Keratinocyte (primary cell): ENCODE results near the gene METTL9. TPM values are rescaled to one million over a fixed set of nuclear protein-coding genes. Genes with fewer than 3 reads are reported as not detected.
"Not testable (repeated sequence)": the region's sequence is repeated elsewhere in the genome, so short reads cannot be mapped to it uniquely, and the experiment has no call there.

Experiments
- DNase-seq: peaks from one replicate; pipeline ENCODE4 v3.0.0-alpha.2; 2011; ENCODE audit warnings: low read depth, missing footprints, low spot score
- FAIRE-seq: peaks from 2 replicates; lab custom pipeline; 2011; peaks lifted over from hg19 to GRCh38; lab: Jason Lieb, UNC
- H2AFZ ChIP-seq: 2 replicates; pipeline ENCODE4 v1.6.0; 2012; ENCODE audit warnings: low read length, control low read depth, inconsistent platforms; ENCODE audit not compliant: control insufficient read depth
- H3K27ac ChIP-seq: 2 replicates; pipeline ENCODE4 v1.5.1; 2011; ENCODE audit warnings: low read length; ENCODE audit not compliant: control insufficient read depth, insufficient read depth
- H3K27me3 ChIP-seq: 3 replicates; pipeline ENCODE4 v1.6.0; 2011; ENCODE audit warnings: low read length; ENCODE audit not compliant: control insufficient read depth, insufficient read depth; ENCODE audit errors: extremely low read depth
- H3K36me3 ChIP-seq, 2 experiments: 2 replicates in 1 of 2; 3 replicates in 1 of 2; pipeline ENCODE4 v1.5.1; 2011; ENCODE audit warnings: low read length in 2 of 2, mild to moderate bottlenecking in 1 of 2; ENCODE audit not compliant: control insufficient read depth in 2 of 2, insufficient read depth in 2 of 2; ENCODE audit errors: extremely low read depth in 1 of 2
- H3K4me1 ChIP-seq: 3 replicates; pipeline ENCODE4 v1.5.1; 2011; ENCODE audit warnings: low read length; ENCODE audit not compliant: control insufficient read depth, insufficient read depth; ENCODE audit errors: extremely low read depth
- H3K4me2 ChIP-seq: 3 replicates; pipeline ENCODE4 v1.6.0; 2011; ENCODE audit warnings: low read depth, low read length; ENCODE audit not compliant: control insufficient read depth, insufficient read depth; ENCODE audit errors: extremely low read depth
- H3K4me3 ChIP-seq, 3 experiments: fragments of 200-600 bp in 1 of 3; sonication (generic) in 1 of 3; 2 replicates in 2 of 3; 3 replicates in 1 of 3; pipeline ENCODE4 v1.5.1; 2011 to 2016; ENCODE audit warnings: low read length in 3 of 3, mild to moderate bottlenecking in 3 of 3, control low read depth in 2 of 3, inconsistent platforms in 1 of 3, low read depth in 1 of 3, mixed read lengths in 1 of 3, mixed run types in 1 of 3, moderate library complexity in 1 of 3; ENCODE audit not compliant: control insufficient read depth in 2 of 3, insufficient read depth in 2 of 3; ENCODE audit errors: extremely low read depth in 1 of 3
- H3K79me2 ChIP-seq: 2 replicates; pipeline ENCODE4 v1.6.0; 2012; ENCODE audit warnings: low read length; ENCODE audit not compliant: control insufficient read depth, insufficient read depth
- H3K9ac ChIP-seq: 3 replicates; pipeline ENCODE4 v1.6.0; 2011; ENCODE audit warnings: low read length; ENCODE audit not compliant: control insufficient read depth, insufficient read depth; ENCODE audit errors: extremely low read depth
- H3K9me1 ChIP-seq: 3 replicates; pipeline ENCODE4 v1.6.0; 2011; ENCODE audit warnings: low read length; ENCODE audit not compliant: control insufficient read depth, insufficient read depth; ENCODE audit errors: extremely low read depth
- H3K9me3 ChIP-seq: 2 replicates; pipeline ENCODE4 v1.5.1; 2012; ENCODE audit warnings: low read depth, low read length; ENCODE audit not compliant: control insufficient read depth
- H4K20me1 ChIP-seq: 3 replicates; pipeline ENCODE4 v1.6.0; 2011; ENCODE audit warnings: low read length; ENCODE audit not compliant: control insufficient read depth, insufficient read depth; ENCODE audit errors: extremely low read depth
- EZH2 ChIP-seq: IDR thresholded peaks from one replicate; pipeline ENCODE4 v1.6.1; 2012; ENCODE audit warnings: inconsistent platforms, mild to moderate bottlenecking, low read length, moderate library complexity
- dilution Hi-C: fragments of 300-500 bp; cut with MboI; formaldehyde crosslinking; loops from one replicate; pipeline ENCODE4 v1.7.0; 2020; ENCODE audit warnings: low sequenced_read_pairs; ENCODE audit not compliant: extremely low pct_ligation_motif_present
- polyA plus RNA-seq, 5 experiments: library from polyadenylated mRNA; depleted of rRNA in 3 of 5; stranded (reverse) in 3 of 5; stranded (forward) in 1 of 5; unstranded in 1 of 5; fragments of >200 nt; gene quantifications; 1 replicate in 1 of 5; 2 replicates in 3 of 5; 3 replicates in 1 of 5; pipeline versions ENCODE4 v1.2.1 to v1.2.3, GENCODE V29; 2011 to 2012; ENCODE audit warnings: missing spikeins in 2 of 5, low read depth in 1 of 5, low replicate concordance in 1 of 5
- TF ChIP-seq, protein P1 (sequence below), 3 experiments: IDR thresholded peaks in 1 of 3; conservative IDR thresholded peaks in 1 of 3; optimal IDR thresholded peaks in 1 of 3; 2 replicates in 2 of 3; 3 replicates in 1 of 3; pipeline versions ENCODE3 to v1.5.1; 2011; ENCODE audit warnings: low read length in 3 of 3, mild to moderate bottlenecking in 3 of 3, moderate library complexity in 2 of 3, control low read depth in 1 of 3, inconsistent platforms in 1 of 3; ENCODE audit not compliant: insufficient read depth in 2 of 3; ENCODE audit errors: extremely low read depth in 1 of 3

METTL9 gene
- polyA plus RNA-seq, 1 donor (not counting 4 experiments of a cell fraction or from before 2014, with no cell fraction given): 108 TPM

DNA sequence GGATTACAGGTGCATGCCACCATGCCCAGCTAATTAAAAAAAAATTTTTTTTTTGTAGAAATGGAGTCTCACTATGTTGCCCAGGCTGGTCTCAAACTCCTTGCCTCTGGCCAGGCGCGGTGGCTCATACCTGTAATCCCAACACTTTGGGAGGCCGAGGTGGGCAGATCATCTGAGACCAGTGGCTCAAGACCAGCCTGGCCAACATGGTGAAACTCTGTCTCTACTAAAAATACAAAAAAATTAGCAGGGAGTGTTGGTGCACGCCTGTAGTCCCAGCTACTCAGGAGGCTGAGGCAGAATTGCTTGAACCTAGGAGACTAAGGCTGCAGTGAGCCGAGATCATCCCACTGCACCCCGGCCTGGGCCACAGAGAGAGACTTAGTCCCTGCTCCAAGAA lies 19.2 kb upstream of the METTL9 start:
- H3K36me3 ChIP-seq, H3K79me2 ChIP-seq, H4K20me1 ChIP-seq, H3K27ac ChIP-seq, H3K27me3 ChIP-seq, dilution Hi-C loops, H3K9me3 ChIP-seq, DNase-seq, H2AFZ ChIP-seq, H3K4me1 ChIP-seq, FAIRE-seq, H3K4me2 ChIP-seq, H3K9me1 ChIP-seq, H3K4me3 ChIP-seq, H3K9ac ChIP-seq: not testable (repeated sequence)

DNA sequence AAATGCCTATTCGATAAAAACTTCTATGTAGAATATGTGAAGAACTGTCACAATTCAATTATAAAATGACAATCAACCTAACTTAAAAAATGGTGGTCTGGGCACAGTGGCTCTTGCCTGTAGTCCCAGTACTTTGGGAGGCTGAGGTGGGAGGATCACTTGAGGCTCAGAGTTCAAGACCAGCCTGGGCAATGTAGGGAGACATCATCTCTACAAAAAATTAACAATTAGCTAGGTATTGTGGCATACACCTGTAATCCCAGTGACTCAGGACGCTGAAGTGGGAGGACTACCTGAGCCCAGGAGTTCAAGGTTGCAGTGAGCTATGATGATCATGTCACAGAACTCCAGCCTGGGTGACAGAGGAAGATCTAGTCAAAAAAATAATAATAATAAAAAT lies 18.6 kb upstream of the METTL9 start:
- Histone ChIP-seq H3K9ac (no peak overlapping the region), H2AFZ (no peak overlapping the region), H3K79me2 (no peaks in the 10 kb centered on the region), H3K27me3 (no peaks in the 10 kb centered on the region), H4K20me1 (no peaks in the 10 kb centered on the region), H3K4me3 (no peak overlapping the region), H3K9me3 (no peaks in the 10 kb centered on the region), H3K9me1 (no peaks in the 10 kb centered on the region), H3K4me2 (no peak overlapping the region), H3K4me1 (no peaks in the 10 kb centered on the region), H3K27ac (no peak overlapping the region), H3K36me3 (no peaks in the 10 kb centered on the region)
- dilution Hi-C loops: no loop called here
- DNase-seq: no peak
- TF ChIP-seq, protein P1, sequence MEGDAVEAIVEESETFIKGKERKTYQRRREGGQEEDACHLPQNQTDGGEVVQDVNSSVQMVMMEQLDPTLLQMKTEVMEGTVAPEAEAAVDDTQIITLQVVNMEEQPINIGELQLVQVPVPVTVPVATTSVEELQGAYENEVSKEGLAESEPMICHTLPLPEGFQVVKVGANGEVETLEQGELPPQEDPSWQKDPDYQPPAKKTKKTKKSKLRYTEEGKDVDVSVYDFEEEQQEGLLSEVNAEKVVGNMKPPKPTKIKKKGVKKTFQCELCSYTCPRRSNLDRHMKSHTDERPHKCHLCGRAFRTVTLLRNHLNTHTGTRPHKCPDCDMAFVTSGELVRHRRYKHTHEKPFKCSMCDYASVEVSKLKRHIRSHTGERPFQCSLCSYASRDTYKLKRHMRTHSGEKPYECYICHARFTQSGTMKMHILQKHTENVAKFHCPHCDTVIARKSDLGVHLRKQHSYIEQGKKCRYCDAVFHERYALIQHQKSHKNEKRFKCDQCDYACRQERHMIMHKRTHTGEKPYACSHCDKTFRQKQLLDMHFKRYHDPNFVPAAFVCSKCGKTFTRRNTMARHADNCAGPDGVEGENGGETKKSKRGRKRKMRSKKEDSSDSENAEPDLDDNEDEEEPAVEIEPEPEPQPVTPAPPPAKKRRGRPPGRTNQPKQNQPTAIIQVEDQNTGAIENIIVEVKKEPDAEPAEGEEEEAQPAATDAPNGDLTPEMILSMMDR (optimal IDR thresholded peaks at IDR 0.05 in 1 of 3, IDR thresholded peaks at IDR 0.05 in 1 of 3, conservative IDR thresholded peaks at IDR 0.05 in 1 of 3; ENCODE audit: extremely low read depth in 1 of 3, insufficient read depth in 2 of 3, low read length in 3 of 3): no peak
- TF ChIP-seq EZH2: no peak
- no peak for FAIRE-seq

DNA sequence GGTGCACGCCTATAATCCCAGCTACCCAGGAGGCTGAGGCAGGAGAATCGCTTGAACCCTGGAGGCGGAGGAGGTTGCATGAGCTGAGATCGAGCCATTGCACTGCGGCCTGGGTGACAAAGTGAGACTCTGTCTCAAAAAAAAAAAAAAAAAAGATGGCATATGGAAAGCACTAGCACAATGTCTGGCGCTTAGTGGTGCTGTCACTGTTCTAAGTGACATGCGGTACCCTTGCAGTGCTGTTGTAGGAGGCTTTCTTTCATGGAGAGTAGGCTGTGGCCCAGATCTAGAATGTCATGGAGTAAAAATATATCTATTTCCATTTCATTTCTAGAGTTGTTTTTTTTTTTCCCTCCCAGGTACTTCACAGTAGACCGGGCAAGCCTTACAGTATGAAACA lies 14.6 kb upstream of the METTL9 start:
- no peak overlapping the region for H3K9ac ChIP-seq
- no peak overlapping the region for H3K4me3 ChIP-seq
- dilution Hi-C loops: no loop called here
- H3K4me2 ChIP-seq: no peak overlapping the region
- H2AFZ ChIP-seq: no peak overlapping the region
- H3K79me2 ChIP-seq: no peaks in the 10 kb centered on the region
- H3K9me3 ChIP-seq: no peaks in the 10 kb centered on the region
- no peaks in the 10 kb centered on the region for H3K36me3 ChIP-seq
- no peaks in the 10 kb centered on the region for H3K9me1 ChIP-seq
- TF ChIP-seq, protein P1 (optimal IDR thresholded peaks at IDR 0.05 in 1 of 3, IDR thresholded peaks at IDR 0.05 in 1 of 3, conservative IDR thresholded peaks at IDR 0.05 in 1 of 3; ENCODE audit: extremely low read depth in 1 of 3, insufficient read depth in 2 of 3, low read length in 3 of 3): no peak
- no peak for TF ChIP-seq EZH2
- no peaks in the 10 kb centered on the region for H4K20me1 ChIP-seq
- H3K4me1 ChIP-seq: no peaks in the 10 kb centered on the region
- H3K27me3 ChIP-seq: no peaks in the 10 kb centered on the region
- H3K27ac ChIP-seq: no peak overlapping the region
- FAIRE-seq (no peak), DNase-seq (no peak)

DNA sequence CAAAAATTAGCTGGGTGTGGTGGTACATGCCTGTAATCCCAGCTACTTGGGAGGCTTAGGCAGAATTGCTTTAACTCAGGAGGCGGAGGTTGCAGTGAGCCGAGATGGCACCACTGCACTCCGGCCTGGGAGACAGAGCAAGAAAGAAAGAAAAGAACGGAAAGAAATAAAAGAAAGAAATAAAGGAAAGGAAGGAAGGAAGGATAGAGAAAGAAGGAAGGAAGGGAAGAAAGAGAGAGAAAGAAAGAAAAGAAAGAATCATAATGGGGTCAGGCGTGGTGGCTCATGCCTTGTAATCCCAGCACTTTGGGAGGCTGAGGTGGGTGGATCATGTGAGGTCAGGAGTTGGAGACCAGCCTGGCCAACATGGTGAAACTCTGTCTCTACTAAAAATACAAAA lies 10.8 kb upstream of the METTL9 start:
- H3K4me1 ChIP-seq, H3K27me3 ChIP-seq, dilution Hi-C loops, H3K9me1 ChIP-seq, H3K79me2 ChIP-seq, H2AFZ ChIP-seq, H3K36me3 ChIP-seq, H3K4me3 ChIP-seq, H3K4me2 ChIP-seq, H3K9ac ChIP-seq, H3K9me3 ChIP-seq, H4K20me1 ChIP-seq, FAIRE-seq, H3K27ac ChIP-seq, DNase-seq: not testable (repeated sequence)
